GM20431 (cell line): ENCODE results near the gene MCRIP2.

Source experiments
- in situ Hi-C: fragments of 300-500 bp; cut with MseI, MboI; formaldehyde crosslinking; loops from one replicate; pipeline ENCODE4 v1.15.0; 2020; ENCODE audit warnings: low sequenced_read_pairs; ENCODE audit not compliant: unreplicated experiment

The MCRIP2 gene

GRCh38 chr16:631808-632358 lies 9.7 kb upstream of the MCRIP2 start:
- in situ Hi-C loops: no loop called here

GRCh38 chr16:632486-633335 lies 8.9 kb upstream of the MCRIP2 start:
- in situ Hi-C loops: no loop called here

- in situ Hi-C loops: no loop called here
Measured at GRCh38 chr16:633336-634050, 8.1 kb upstream of the MCRIP2 start.

GRCh38 chr16:634051-634670 lies 7.5 kb upstream of the MCRIP2 start:
- in situ Hi-C loops: no loop called here

GRCh38 chr16:634996-635395 lies 6.6 kb upstream of the MCRIP2 start:
- in situ Hi-C loops: no loop called here

GRCh38 chr16:635573-636205 lies 5.9 kb upstream of the MCRIP2 start:
- in situ Hi-C loops: no loop called here

- in situ Hi-C loops: no loop called here
Measured at GRCh38 chr16:636206-637080, 5.2 kb upstream of the MCRIP2 start, which contains the start of gene METTL26. TSS of gene METTL26 (minus strand) at chr16:636305. CDS start at chr16:636290, 15 bp downstream.

GRCh38 chr16:637081-638018 lies 4.3 kb upstream of the MCRIP2 start:
- in situ Hi-C loops: no loop called here

- in situ Hi-C loops: no loop called here
Measured at GRCh38 chr16:638034-638543, 3.5 kb upstream of the MCRIP2 start.

- in situ Hi-C loops: no loop called here
Measured at GRCh38 chr16:638836-639235, 2.8 kb upstream of the MCRIP2 start.

- in situ Hi-C loops: no loop called here
Measured at GRCh38 chr16:640614-641013, 1.0 kb upstream of the MCRIP2 start.

GRCh38 chr16:642189-643049 lies 791 bp downstream of the MCRIP2 start:
- in situ Hi-C loops: no loop called here

GRCh38 chr16:643050-643368 lies 1.4 kb downstream of the MCRIP2 start:
- in situ Hi-C loops: no loop called here

- in situ Hi-C loops: no loop called here
Measured at GRCh38 chr16:644556-644955, 2.9 kb downstream of the MCRIP2 start.

GRCh38 chr16:645852-646678 lies 4.4 kb downstream of the MCRIP2 start:
- in situ Hi-C loops: no loop called here

GRCh38 chr16:646679-647172 lies 5.1 kb downstream of the MCRIP2 start:
- in situ Hi-C loops: no loop called here
